Muscle of leg (tissue), 16 donors: ENCODE data around the gene INPP4B. TPM values are rescaled to one million over a fixed set of nuclear protein-coding genes. Genes with fewer than 3 reads are reported as not detected.

Experiments used
- DNase-seq: peaks from one replicate; pipeline ENCODE4 v3.0.0; 2013
- H3K27ac ChIP-seq: one replicate; pipeline ENCODE4 v1.5.1; 2013; ENCODE audit warnings: mild to moderate bottlenecking, low read length, control low read depth
- H3K27me3 ChIP-seq: one replicate; pipeline ENCODE4 v1.6.1; 2013; ENCODE audit warnings: low read length; ENCODE audit not compliant: control insufficient read depth, insufficient read depth
- H3K36me3 ChIP-seq: one replicate; pipeline ENCODE4 v1.6.1; 2013; ENCODE audit warnings: low read length; ENCODE audit not compliant: control insufficient read depth, insufficient read depth
- H3K4me1 ChIP-seq: one replicate; pipeline ENCODE4 v1.6.1; 2013; ENCODE audit warnings: low read length; ENCODE audit not compliant: control insufficient read depth, insufficient read depth
- H3K4me3 ChIP-seq: one replicate; pipeline ENCODE4 v1.5.1; 2013; ENCODE audit warnings: low read length, control low read depth
- H3K9me3 ChIP-seq: replicated peaks from 2 replicates; pipeline ENCODE4 v1.6.1; 2013; ENCODE audit warnings: low read depth, low read length; ENCODE audit not compliant: control insufficient read depth
- WGBS: methylation state at CpG from one replicate; pipeline ENCODE4 v1.1.5; 2013; ENCODE audit warnings: missing lambda C conversion rate; ENCODE audit not compliant: insufficient coverage; 5-methylcytosine and 5-hydroxymethylcytosine counted together
- long read RNA-seq, 11 donors: transcript quantifications; one replicate each; lab custom pipeline, GENCODE V29; 2026
- polyA plus RNA-seq, 8 donors: library from polyadenylated mRNA; unstranded; fragments of 120-200 nt; gene quantifications; one replicate each; pipeline versions ENCODE4 v1.2.1 to v1.2.3, GENCODE V29; 2013; ENCODE audit warnings: inconsistent platforms in 1 of 8, low replicate concordance in 1 of 8; ENCODE audit not compliant: insufficient read length in 8 of 8, insufficient read depth in 1 of 8
- total RNA-seq: library from RNA; stranded (reverse); fragments of 120-200 nt; gene quantifications from one replicate; pipeline ENCODE4 v1.2.4, GENCODE V29; 2013

The INPP4B gene
- total RNA-seq = 55.1 TPM
- 10 to 100 TPM; 15.7 to 46.0 (median 30.1) TPM for polyA plus RNA-seq
- long read RNA-seq, donor 1 = 0 reads
- long read RNA-seq, donor 2 = 0 reads
- long read RNA-seq, donor 3, partial matches to known transcripts = 0 of 2 reads
- long read RNA-seq, donor 3, other reads (novel, unspliced or antisense) = 0 of 2 reads
- long read RNA-seq, donor 4 = 0 reads
- long read RNA-seq, donor 5 = 0 reads
- long read RNA-seq, donor 6 = 0 reads
- long read RNA-seq, donor 7 = 0 reads
- long read RNA-seq, donor 8 = 0 reads
- long read RNA-seq, donor 9 = 0 reads
- long read RNA-seq, donor 10 = 0 reads
- long read RNA-seq, donor 11, partial matches to known transcripts = 0 of 2 reads
- long read RNA-seq, donor 11, other reads (novel, unspliced or antisense) = 0 of 2 reads

DNA sequence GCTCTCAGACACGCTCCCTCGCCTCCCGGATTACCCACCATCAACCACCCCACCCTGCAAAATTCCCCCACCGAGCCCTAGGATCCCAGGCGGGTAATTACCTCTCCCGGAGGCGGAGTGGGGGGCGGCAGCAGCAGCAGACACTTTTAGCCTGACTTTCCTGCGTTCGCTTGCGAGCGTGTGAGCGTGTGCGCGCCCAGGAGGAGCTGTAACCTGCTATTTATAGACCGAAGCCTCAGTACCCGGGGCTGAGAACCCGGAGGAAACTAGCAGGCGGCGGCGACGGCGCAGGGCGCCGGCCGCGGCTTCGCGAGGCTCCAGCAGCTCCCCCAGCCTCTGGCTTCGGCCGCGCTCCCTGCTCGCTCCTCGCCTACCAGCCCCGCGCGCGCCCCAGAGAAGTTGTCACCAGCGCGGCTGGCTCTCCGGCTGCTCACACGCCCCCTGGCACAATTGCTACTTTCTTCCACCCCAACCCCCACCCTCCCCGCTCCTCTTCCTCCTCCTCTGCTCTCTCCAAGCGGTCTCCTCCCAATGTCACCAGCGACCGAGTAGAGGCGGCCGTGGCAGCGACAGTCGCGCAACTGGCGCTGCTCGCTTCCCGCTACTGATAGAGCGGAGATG lies at the start of gene INPP4B:
Gene INPP4B, minus strand, starts transcription at position 194 of the 621 bp plus-strand sequence.
- peaks cover 24% of the 10 kb centered on the region for H3K27me3 ChIP-seq

DNA sequence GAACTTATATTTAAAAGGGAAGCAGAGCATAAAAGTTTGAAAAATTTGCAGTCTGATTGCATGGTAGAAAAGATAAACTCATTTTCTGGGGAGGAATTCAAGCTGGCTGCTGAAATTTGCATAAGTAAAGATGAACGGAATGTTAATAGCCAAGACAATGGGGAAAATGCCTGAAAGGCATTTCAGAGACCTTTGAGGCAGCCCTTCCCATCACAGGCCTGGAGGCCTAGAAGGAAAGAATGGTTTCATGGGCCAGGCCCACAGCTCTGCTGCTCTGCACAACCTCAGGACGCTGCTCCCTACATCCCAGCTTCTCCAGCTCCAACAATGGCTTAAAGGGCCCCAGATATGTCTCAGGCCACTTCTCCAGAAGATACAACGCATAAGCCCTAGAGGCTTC lies 46.9 kb upstream of the INPP4B start:
- Histone ChIP-seq H3K36me3 (no peaks in the 10 kb centered on the region), H3K4me1 (no peaks in the 10 kb centered on the region), H3K27ac (no peak overlapping the region), H3K4me3 (no peak overlapping the region), H3K9me3 (peaks cover 3% of the 10 kb centered on the region), H3K27me3 (no peaks in the 10 kb centered on the region)
- WGBS = 67% methylated on average over 2 of the region's 3 CpGs
- no peak for DNase-seq

More for the DNA sequence above, at the start of gene INPP4B:
- no peaks in the 10 kb centered on the region for H3K36me3 ChIP-seq
- peak; percentile 81 for DNase-seq
- peaks cover 12% of the 10 kb centered on the region for H3K4me1 ChIP-seq
- H3K9me3 ChIP-seq = no peaks in the 10 kb centered on the region
- under 1% methylated on average over 54 of the region's 55 CpGs for WGBS
- peak within 1 kb of the TSS; percentile 64 for H3K27ac ChIP-seq
- peak within 1 kb of the TSS; percentile 74 for H3K4me3 ChIP-seq

DNA sequence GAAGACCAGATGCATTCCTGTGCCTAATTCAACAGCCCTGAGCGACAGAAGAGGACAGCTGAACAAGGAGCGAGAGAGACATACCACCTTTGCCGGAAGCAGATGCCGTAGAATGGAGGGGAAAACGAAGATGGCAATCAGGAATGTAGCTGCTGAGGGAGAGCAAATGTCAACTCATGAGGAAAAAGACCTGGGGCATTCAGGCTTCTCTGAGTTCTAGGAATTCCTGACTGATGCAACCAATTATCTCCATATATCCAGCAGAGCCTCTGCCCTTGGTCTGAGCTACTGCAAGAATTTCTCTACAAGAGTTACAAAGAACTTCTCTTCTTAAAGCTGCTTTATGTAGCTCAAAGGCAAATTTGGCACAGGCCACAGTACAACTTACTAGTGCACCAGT lies 40.5 kb upstream of the INPP4B start:
- 97% methylated on average over 4 of the region's 5 CpGs for WGBS
- Histone ChIP-seq H3K4me1 (peaks cover 2% of the 10 kb centered on the region), H3K27ac (no peak overlapping the region), H3K27me3 (no peaks in the 10 kb centered on the region), H3K4me3 (no peak overlapping the region), H3K9me3 (no peaks in the 10 kb centered on the region), H3K36me3 (no peaks in the 10 kb centered on the region)
- peak; percentile 23 for DNase-seq

DNA sequence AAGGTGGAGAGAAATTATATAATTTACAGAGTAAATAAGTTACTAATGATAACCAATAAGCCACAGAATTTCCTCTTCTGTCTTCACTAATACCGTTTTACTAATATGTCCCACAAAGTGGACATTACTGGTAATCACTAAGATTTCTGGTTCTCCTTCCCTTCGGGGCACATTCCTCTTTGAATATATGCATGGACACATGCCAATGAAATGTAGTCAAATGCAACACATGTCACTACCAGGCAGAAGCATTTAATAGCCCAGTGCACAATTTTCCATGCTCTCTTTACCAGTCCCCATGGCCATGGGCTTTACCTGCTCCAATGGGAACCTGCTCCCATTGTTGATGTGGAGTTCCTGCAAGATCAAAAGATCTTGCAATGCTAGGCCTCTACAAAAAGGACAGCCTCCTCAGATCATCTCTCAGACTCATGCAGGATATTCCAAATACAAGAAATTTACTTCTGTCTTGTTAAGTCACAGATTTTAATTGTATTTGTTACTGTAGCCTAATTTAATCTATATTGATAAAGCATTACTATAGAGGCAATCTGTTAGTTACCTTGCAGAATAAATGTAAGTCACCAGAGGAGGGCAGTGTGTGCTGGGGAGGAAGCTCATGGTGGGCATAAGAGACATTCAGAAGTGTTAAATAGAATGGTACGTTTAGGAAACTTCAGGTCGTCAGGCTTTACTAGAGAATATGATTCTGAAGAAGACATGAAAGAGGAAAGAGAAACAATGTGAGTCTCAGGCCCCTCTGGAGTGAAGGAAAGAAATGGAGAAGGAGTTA lies 37.1 kb upstream of the INPP4B start:
- H3K9me3 ChIP-seq = no peaks in the 10 kb centered on the region
- DNase-seq = peak; percentile 7
- WGBS = 40% methylated on average over 4 of the region's 4 CpGs

DNA sequence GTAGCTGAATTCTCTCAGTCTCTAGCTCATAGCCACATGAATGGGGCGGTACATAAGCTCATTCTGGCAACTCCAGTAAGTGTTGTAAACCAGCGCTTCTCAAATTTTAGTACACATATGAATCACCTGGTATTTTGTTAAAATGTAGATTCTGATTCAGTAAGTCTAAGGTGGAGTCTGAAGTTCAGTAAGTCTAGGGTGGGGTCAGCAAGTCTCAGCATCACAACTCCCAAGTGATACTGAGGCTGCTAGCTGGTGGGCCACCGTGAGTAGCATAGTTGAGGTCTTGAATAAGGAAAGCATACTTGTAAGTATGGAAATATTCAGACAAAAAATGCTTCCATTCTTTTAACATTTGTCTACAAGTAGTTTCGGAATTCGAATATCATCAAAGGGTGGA lies 36.1 kb upstream of the INPP4B start:
- H3K36me3 ChIP-seq = no peaks in the 10 kb centered on the region
- WGBS = no CpG with 5 or more reads among the region's 5 CpGs
- H3K9me3 ChIP-seq = no peaks in the 10 kb centered on the region
- no peaks in the 10 kb centered on the region for H3K27me3 ChIP-seq
- H3K4me1 ChIP-seq = peaks cover 2% of the 10 kb centered on the region
- no peak overlapping the region for H3K27ac ChIP-seq
- no peak for DNase-seq
- no peak overlapping the region for H3K4me3 ChIP-seq

More for the DNA sequence above, 37.1 kb upstream of the INPP4B start:
- Histone ChIP-seq H3K36me3 (no peaks in the 10 kb centered on the region), H3K4me3 (no peak overlapping the region), H3K27me3 (no peaks in the 10 kb centered on the region), H3K4me1 (peaks cover 2% of the 10 kb centered on the region), H3K27ac (no peak overlapping the region)

DNA sequence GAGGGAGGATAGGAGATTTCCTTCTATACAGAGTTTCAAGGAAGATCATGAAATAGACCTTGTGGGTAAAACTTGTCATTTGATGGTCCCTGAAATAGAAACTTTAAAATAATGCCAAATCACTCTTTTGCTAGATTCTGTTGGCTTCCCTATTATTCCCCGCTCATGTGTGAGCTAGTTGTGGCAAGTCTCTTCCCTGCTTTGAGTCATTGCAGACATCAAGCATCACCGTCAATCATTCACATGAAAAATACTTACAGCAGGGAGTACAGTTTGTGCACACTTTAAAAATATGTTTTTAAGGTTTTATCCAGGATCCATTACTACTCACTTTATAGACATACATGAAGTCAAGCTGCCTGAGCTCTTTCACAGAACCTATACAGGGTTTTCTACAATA lies 35.2 kb upstream of the INPP4B start:
- 100% methylated on average over 1 of the region's 2 CpGs for WGBS
- H3K36me3 ChIP-seq = no peaks in the 10 kb centered on the region
- H3K9me3 ChIP-seq = no peaks in the 10 kb centered on the region
- H3K27ac ChIP-seq = no peak overlapping the region
- no peak overlapping the region for H3K4me3 ChIP-seq
- no peaks in the 10 kb centered on the region for H3K27me3 ChIP-seq
- peaks cover 2% of the 10 kb centered on the region for H3K4me1 ChIP-seq
- DNase-seq = no peak

DNA sequence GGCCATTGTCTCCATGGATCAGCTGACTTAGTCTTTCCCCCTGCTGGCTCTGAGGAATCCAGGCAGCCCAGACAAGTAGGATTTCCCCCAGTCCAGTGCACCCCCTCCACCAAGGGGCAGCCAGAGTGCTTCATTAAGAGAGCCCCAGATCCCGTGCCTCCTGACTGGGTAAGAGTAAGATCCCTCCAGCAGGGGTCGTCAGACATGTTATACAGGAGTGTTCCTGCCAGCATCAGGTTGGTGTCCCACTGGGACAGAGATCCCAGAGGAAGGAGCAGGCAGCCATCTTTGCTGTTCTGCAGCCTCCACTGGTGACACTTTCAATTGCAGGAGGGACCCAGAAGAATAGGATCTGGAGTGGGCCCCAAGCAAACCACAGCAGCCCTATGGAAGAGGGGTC lies 29.0 kb upstream of the INPP4B start:
- Histone ChIP-seq H3K36me3 (no peaks in the 10 kb centered on the region), H3K27me3 (no peaks in the 10 kb centered on the region), H3K4me3 (no peak overlapping the region), H3K9me3 (no peaks in the 10 kb centered on the region), H3K4me1 (no peaks in the 10 kb centered on the region), H3K27ac (no peak overlapping the region)
- DNase-seq = no peak
- no CpG with 5 or more reads among the region's 2 CpGs for WGBS

DNA sequence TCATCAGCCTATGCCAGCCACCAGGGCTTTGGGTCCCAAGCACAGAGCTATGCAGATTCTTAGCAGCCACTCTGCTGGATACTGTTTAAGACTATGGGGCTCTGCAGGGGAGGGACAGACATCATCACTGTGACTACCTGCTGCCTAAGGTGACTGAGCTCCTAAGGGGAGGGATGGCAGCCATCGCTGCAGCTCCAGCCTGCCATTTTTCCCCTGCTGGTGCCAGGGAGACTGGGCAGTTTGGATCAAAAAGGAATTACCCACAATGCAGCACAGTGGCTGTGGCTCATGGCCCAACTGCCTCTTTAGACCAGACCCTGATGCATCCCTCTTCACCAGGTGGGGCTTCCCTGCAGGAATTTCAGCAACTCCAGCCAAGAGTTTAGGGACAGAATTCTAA lies 28.6 kb upstream of the INPP4B start:
- H3K36me3 ChIP-seq = no peaks in the 10 kb centered on the region
- no peaks in the 10 kb centered on the region for H3K4me1 ChIP-seq
- no peak overlapping the region for H3K27ac ChIP-seq
- H3K9me3 ChIP-seq = no peaks in the 10 kb centered on the region
- DNase-seq = no peak
- no CpG with 5 or more reads among the region's 1 CpG for WGBS
- no peaks in the 10 kb centered on the region for H3K27me3 ChIP-seq
- H3K4me3 ChIP-seq = no peak overlapping the region

DNA sequence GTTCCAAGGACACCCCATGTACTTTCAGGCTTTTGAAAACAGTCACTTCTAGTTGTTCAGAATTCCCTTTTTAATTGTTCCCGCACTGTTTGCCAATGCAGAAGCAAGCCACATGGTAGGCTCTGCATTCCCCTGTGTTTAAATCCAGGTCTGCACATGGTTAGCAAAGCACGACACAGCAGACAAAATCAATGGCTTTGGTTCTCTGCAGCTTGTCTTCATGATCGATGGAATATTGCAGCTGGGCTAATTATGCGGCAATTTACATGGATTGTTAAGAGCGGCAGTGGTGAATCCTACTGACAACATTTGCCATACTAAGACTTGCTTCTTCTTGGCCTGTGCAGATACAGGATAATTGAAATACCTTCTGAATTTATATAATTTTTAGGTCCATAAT lies 20.6 kb upstream of the INPP4B start:
- 64% methylated on average over 2 of the region's 5 CpGs for WGBS
- DNase-seq = no peak
- H3K27ac ChIP-seq = no peak overlapping the region
- H3K9me3 ChIP-seq = no peaks in the 10 kb centered on the region
- H3K36me3 ChIP-seq = no peaks in the 10 kb centered on the region
- H3K4me3 ChIP-seq = no peak overlapping the region
- no peaks in the 10 kb centered on the region for H3K27me3 ChIP-seq
- peaks cover 2% of the 10 kb centered on the region for H3K4me1 ChIP-seq

DNA sequence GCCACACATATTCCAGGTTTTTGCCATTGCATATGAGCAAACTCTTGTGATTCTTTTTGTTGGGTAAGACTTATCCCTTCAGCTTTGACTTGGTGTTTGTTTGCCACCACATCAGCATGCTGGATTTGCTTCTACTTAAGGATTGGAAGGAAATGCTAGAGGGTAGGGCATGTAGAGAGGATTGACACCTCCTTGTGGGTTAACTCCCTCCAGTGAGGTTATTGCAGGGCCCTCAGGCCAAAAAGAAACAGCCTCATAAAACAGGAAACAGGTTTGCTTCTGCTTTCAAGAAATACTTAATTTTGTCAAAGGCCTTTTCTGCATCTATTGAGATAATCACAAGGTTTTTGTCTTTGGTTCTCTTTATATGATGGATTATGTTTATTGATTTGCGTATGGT lies 15.2 kb upstream of the INPP4B start:
- H3K27ac ChIP-seq = no peak overlapping the region
- H3K36me3 ChIP-seq = no peaks in the 10 kb centered on the region
- no peaks in the 10 kb centered on the region for H3K4me1 ChIP-seq
- H3K9me3 ChIP-seq = no peaks in the 10 kb centered on the region
- H3K27me3 ChIP-seq = no peaks in the 10 kb centered on the region
- no peak for DNase-seq
- H3K4me3 ChIP-seq = no peak overlapping the region
- no CpG with 5 or more reads among the region's 1 CpG for whole genome bisulfite sequencing
